Measurements from ENCODE around the gene UBE2E2.

Gene UBE2E2

DNA sequence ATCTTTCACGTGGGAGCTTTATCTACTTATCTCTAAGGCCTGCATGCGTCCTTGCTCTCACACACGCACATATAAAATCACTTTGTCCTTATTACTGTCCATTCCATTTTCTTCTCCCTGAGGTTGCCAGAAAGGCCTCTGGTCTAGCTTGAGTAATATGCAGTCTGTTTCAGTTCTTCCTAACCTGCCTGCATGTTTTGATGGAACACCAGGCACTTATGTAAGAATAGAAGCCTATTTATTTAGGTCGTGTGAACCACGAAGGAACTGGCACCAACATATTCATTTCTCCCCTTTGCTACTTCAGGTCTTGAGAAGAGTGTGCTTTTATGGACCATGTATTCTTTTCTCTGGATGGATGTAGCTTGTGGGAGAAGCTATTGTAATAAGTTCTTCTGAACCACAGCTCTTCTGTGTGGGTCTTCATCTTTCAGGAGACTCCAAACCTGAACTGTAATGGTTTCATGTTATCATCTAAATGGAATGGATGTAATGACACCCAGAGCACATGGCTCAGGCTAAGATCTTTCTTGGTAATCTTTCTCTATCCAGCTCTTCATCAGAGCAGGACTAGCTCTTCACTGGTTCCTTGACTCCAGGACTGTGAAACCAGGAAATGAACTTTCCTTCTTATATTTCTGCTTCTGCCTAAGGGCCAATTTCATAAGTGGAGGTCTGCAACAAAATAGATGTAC is 53.8 kb downstream of the UBE2E2 start:
- no peaks in the 10 kb centered on the region for H3K4me1 ChIP-seq (ENCODE audit: insufficient read depth, low read length)
- no peaks in the 10 kb centered on the region for H3K36me3 ChIP-seq (ENCODE audit: insufficient read depth, low read length)
- H3K4me3 ChIP-seq (ENCODE audit: low read length): no peak overlapping the region
- WGBS: over 99% methylated on average over 5 of the region's 5 CpGs
- no peak overlapping the region for H3K9ac ChIP-seq (ENCODE audit: low read depth, low read length)
- no peaks in the 10 kb centered on the region for H3K27me3 ChIP-seq (ENCODE audit: insufficient read depth, low read length)
- no peak overlapping the region for H3K27ac ChIP-seq (ENCODE audit: low read depth, low read length)
- no peaks in the 10 kb centered on the region for H3K9me3 ChIP-seq (ENCODE audit: insufficient read depth, low read depth, low read length)

- H3K9me3 ChIP-seq (ENCODE audit: insufficient read depth, low read depth, low read length): no peaks in the 10 kb centered on the region
- no peak overlapping the region for H3K9ac ChIP-seq (ENCODE audit: low read depth, low read length)
- H3K4me3 ChIP-seq (ENCODE audit: low read length): no peak overlapping the region
- H3K27ac ChIP-seq (ENCODE audit: low read depth, low read length): no peak overlapping the region
- H3K27me3 ChIP-seq (ENCODE audit: insufficient read depth, low read length): no peaks in the 10 kb centered on the region
- no peaks in the 10 kb centered on the region for H3K4me1 ChIP-seq (ENCODE audit: insufficient read depth, low read length)
- 90% methylated on average over 6 of the region's 6 CpGs for WGBS
- no peaks in the 10 kb centered on the region for H3K36me3 ChIP-seq (ENCODE audit: insufficient read depth, low read length)
Measured at GRCh38 chr3:23258110-23258509, 55.0 kb downstream of the UBE2E2 start.

- no peak overlapping the region for H3K9ac ChIP-seq (ENCODE audit: low read depth, low read length)
- H3K4me1 ChIP-seq (ENCODE audit: insufficient read depth, low read length): no peaks in the 10 kb centered on the region
- H3K9me3 ChIP-seq (ENCODE audit: insufficient read depth, low read depth, low read length): no peaks in the 10 kb centered on the region
- no peaks in the 10 kb centered on the region for H3K36me3 ChIP-seq (ENCODE audit: insufficient read depth, low read length)
- no peaks in the 10 kb centered on the region for H3K27me3 ChIP-seq (ENCODE audit: insufficient read depth, low read length)
- H3K4me3 ChIP-seq (ENCODE audit: low read length): no peak overlapping the region
- WGBS: 79% methylated on average over 2 of the region's 2 CpGs
- no peak overlapping the region for H3K27ac ChIP-seq (ENCODE audit: low read depth, low read length)
Measured at GRCh38 chr3:23259515-23259914, 56.4 kb downstream of the UBE2E2 start.

DNA sequence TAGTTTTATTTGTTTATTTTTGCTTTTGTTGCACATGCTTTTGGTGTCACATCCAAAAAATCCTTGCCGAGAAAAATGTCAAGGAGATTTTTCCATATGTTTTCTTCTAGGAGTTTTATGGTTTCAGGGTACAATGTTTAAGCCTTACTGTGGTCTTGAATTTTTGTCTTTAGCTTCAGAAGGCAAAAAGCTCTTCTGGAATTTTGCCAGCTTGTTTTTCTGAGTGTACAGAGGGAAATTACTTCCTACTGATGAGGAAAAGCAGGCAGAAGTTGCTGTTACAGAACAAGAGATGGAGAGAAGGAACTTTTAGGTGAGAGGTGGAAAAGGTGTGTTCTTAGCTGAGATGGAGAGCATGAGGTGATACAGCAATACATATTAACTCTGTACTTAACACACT is 59.6 kb downstream of the UBE2E2 start:
- Histone ChIP-seq H3K27me3 (ENCODE audit: insufficient read depth, low read length) (no peaks in the 10 kb centered on the region), H3K9me3 (ENCODE audit: insufficient read depth, low read depth, low read length) (no peaks in the 10 kb centered on the region), H3K9ac (ENCODE audit: low read depth, low read length) (no peak overlapping the region), H3K4me1 (ENCODE audit: insufficient read depth, low read length) (no peaks in the 10 kb centered on the region), H3K4me3 (ENCODE audit: low read length) (no peak overlapping the region), H3K27ac (ENCODE audit: low read depth, low read length) (no peak overlapping the region), H3K36me3 (ENCODE audit: insufficient read depth, low read length) (no peaks in the 10 kb centered on the region)
- 100% methylated on average over 1 of the region's 1 CpG for WGBS

DNA sequence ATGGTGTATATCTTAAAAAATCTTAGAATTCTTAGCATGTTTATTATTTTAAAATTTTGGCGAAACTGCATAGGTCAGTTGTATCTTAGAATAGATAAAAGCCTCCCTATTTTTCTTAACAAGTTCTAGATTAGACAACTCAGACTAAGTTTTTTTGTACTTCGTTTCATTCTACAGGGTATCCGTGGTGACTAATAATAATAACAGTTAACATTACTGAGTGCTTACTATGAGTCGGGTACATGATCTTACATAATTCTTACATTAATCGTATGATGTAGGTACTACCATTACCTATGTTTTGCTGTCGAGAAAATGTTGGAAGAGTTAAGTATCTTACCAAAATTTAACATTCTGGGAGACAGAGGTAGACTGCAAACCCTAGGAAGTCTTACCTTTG is 60.7 kb downstream of the UBE2E2 start:
- Histone ChIP-seq H3K4me3 (ENCODE audit: low read length) (no peak overlapping the region), H3K9me3 (ENCODE audit: insufficient read depth, low read depth, low read length) (no peaks in the 10 kb centered on the region), H3K27ac (ENCODE audit: low read depth, low read length) (no peak overlapping the region), H3K9ac (ENCODE audit: low read depth, low read length) (no peak overlapping the region), H3K4me1 (ENCODE audit: insufficient read depth, low read length) (no peaks in the 10 kb centered on the region), H3K27me3 (ENCODE audit: insufficient read depth, low read length) (no peaks in the 10 kb centered on the region), H3K36me3 (ENCODE audit: insufficient read depth, low read length) (no peaks in the 10 kb centered on the region)
- 55% methylated on average over 2 of the region's 6 CpGs for WGBS

DNA sequence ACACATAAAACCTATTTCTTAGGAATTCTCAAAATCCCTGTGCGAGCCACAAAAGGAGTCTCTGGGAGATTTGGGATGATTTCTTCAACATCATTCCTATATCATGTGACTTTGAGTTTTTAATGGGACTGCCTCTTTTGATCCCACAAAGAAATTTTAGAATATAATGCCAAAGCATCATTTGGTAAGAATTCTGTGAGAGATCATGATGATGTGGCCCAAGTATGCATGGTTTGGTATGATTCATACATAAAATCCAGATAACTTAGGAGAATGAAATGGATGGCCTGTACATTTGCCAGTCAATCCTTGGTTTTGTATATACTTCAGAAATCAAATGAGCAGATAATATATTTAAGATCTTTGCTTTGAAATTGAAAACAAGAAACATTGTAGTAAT is 61.3 kb downstream of the UBE2E2 start:
- Histone ChIP-seq H3K27me3 (ENCODE audit: insufficient read depth, low read length) (no peaks in the 10 kb centered on the region), H3K9ac (ENCODE audit: low read depth, low read length) (no peak overlapping the region), H3K9me3 (ENCODE audit: insufficient read depth, low read depth, low read length) (no peaks in the 10 kb centered on the region), H3K27ac (ENCODE audit: low read depth, low read length) (no peak overlapping the region), H3K36me3 (ENCODE audit: insufficient read depth, low read length) (no peaks in the 10 kb centered on the region), H3K4me1 (ENCODE audit: insufficient read depth, low read length) (no peaks in the 10 kb centered on the region), H3K4me3 (ENCODE audit: low read length) (no peak overlapping the region)
- WGBS: no CpG with 5 or more reads among the region's 1 CpG

DNA sequence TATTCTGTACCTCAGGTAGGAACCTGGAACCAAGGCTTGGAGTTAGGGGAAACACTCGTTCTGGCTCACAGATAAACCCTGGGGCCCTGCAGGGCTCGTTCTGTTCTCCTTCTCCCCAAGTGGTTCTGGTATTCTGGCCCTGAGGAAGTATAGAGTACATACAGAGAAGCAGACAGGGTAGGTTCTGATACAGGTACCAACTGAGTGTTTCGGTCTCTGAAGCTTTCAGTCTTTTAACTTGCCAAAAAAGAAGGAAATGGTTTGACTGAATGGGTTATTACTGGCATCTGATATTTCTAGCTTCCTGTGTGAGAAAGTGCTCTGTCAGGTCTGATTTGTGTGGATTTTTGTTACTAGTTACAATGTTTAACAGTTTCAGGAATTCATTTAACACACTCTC is 67.3 kb downstream of the UBE2E2 start:
- Histone ChIP-seq H3K27ac (ENCODE audit: low read depth, low read length) (no peak overlapping the region), H3K4me3 (ENCODE audit: low read length) (no peak overlapping the region), H3K4me1 (ENCODE audit: insufficient read depth, low read length) (no peaks in the 10 kb centered on the region), H3K9ac (ENCODE audit: low read depth, low read length) (no peak overlapping the region), H3K36me3 (ENCODE audit: insufficient read depth, low read length) (no peaks in the 10 kb centered on the region), H3K9me3 (ENCODE audit: insufficient read depth, low read depth, low read length) (0 out of 2 replicates have a peak, but pooled peaks cover 9% of the 10 kb centered on the region), H3K27me3 (ENCODE audit: insufficient read depth, low read length) (no peaks in the 10 kb centered on the region)
- WGBS: 90% methylated on average over 3 of the region's 3 CpGs

DNA sequence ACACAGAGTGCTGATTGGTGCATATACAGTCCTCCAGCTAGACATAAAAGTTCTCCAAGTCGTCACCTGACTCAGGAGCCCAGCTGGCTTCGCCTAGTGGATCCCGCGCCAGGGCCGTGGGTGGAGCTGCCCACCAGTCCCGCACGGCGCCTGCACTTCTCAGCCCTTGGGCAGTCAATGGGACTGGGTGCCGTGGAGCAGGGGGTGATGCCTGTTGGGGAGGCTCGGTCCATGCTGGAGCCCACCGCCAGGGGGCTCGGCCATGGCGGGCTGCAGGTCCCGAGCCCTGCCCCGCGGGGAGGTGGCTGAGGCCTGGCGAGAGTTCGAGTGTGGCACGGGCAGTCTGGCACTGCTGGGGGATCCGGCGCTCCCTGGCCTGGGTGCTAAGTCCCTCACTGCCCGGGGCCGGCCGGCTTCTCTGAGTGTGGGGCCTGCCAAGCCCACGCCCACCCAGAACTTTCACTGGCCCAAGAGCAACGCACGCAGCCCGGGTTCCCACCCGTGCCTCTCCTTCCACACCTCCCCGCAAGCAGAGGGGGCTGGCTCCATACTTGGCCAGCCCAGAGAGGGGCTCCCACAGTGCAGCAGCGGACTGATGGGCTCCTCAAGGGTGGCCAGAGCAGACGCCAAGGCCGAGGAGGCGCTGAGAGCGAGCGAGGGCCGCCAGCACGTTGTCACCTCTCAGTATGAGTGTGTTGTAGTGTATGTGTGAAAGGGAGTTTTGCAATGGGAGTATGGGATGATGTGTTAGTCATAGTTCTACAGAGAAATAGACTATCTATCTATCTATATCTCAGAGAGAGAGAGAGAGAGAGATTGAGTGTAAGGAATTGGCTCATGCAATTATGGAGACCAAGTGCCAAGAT is 69.0 kb downstream of the UBE2E2 start:
- no peak overlapping the region for H3K9ac ChIP-seq (ENCODE audit: low read depth, low read length)
- WGBS: 95% methylated on average over 38 of the region's 38 CpGs
- H3K36me3 ChIP-seq (ENCODE audit: insufficient read depth, low read length): no peaks in the 10 kb centered on the region
- H3K9me3 ChIP-seq (ENCODE audit: insufficient read depth, low read depth, low read length): 0 out of 2 replicates have a peak, but pooled peaks cover 9% of the 10 kb centered on the region
- H3K4me1 ChIP-seq (ENCODE audit: insufficient read depth, low read length): no peaks in the 10 kb centered on the region
- H3K27me3 ChIP-seq (ENCODE audit: insufficient read depth, low read length): no peaks in the 10 kb centered on the region
- H3K27ac ChIP-seq (ENCODE audit: low read depth, low read length): no peak overlapping the region
- no peak overlapping the region for H3K4me3 ChIP-seq (ENCODE audit: low read length)

GRCh38 chr3:23272820-23273219 is 69.7 kb downstream of the UBE2E2 start:
- Histone ChIP-seq H3K27me3 (ENCODE audit: insufficient read depth, low read length) (no peaks in the 10 kb centered on the region), H3K36me3 (ENCODE audit: insufficient read depth, low read length) (no peaks in the 10 kb centered on the region), H3K4me3 (ENCODE audit: low read length) (no peak overlapping the region), H3K9me3 (ENCODE audit: insufficient read depth, low read depth, low read length) (0 out of 2 replicates have a peak, but pooled peaks cover 9% of the 10 kb centered on the region), H3K9ac (ENCODE audit: low read depth, low read length) (no peak overlapping the region), H3K4me1 (ENCODE audit: insufficient read depth, low read length) (peaks cover 6% of the 10 kb centered on the region; the same call in 1 of the 2 replicates), H3K27ac (ENCODE audit: low read depth, low read length) (no peak overlapping the region)
- WGBS: 95% methylated on average over 2 of the region's 2 CpGs

DNA sequence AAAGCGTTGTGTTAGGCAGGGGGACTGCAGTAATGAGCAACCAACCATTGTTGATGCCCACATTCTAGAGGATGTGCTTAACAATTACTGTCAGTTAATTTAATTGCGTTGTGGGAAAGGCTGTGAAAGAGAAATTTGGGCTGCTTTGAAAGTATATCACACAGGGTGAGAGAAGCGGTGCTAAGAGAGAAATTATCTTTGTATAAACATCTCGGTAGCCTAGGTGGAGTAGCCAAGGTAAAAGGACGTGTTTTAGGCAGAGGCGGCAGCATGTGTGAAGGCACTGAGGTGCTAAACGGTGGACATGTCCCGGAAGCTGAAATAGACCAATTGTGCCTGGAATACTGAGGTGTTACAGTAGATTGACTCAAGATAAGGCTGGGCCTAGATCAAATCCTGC is 71.9 kb downstream of the UBE2E2 start:
- no peak overlapping the region for H3K27ac ChIP-seq (ENCODE audit: low read depth, low read length)

GRCh38 chr3:23275814-23276213 is 72.7 kb downstream of the UBE2E2 start:
- WGBS: 89% methylated on average over 2 of the region's 2 CpGs
- Histone ChIP-seq H3K27ac (ENCODE audit: low read depth, low read length) (no peak overlapping the region), H3K27me3 (ENCODE audit: insufficient read depth, low read length) (no peaks in the 10 kb centered on the region), H3K36me3 (ENCODE audit: insufficient read depth, low read length) (no peaks in the 10 kb centered on the region), H3K4me1 (ENCODE audit: insufficient read depth, low read length) (peaks cover 11% of the 10 kb centered on the region; the same call in 1 of the 2 replicates), H3K4me3 (ENCODE audit: low read length) (no peak overlapping the region), H3K9ac (ENCODE audit: low read depth, low read length) (no peak overlapping the region), H3K9me3 (ENCODE audit: insufficient read depth, low read depth, low read length) (0 out of 2 replicates have a peak, but pooled peaks cover 7% of the 10 kb centered on the region)

More for the DNA sequence above, 71.9 kb downstream of the UBE2E2 start:
- H3K4me3 ChIP-seq (ENCODE audit: low read length): no peak overlapping the region
- H3K9me3 ChIP-seq (ENCODE audit: insufficient read depth, low read depth, low read length): 0 out of 2 replicates have a peak, but pooled peaks cover 9% of the 10 kb centered on the region
- peaks cover 11% of the 10 kb centered on the region; the same call in 1 of the 2 replicates for H3K4me1 ChIP-seq (ENCODE audit: insufficient read depth, low read length)
- no peaks in the 10 kb centered on the region for H3K27me3 ChIP-seq (ENCODE audit: insufficient read depth, low read length)
- no peak overlapping the region for H3K9ac ChIP-seq (ENCODE audit: low read depth, low read length)
- WGBS: 87% methylated on average over 8 of the region's 8 CpGs
- no peaks in the 10 kb centered on the region for H3K36me3 ChIP-seq (ENCODE audit: insufficient read depth, low read length)
